GM19239 (cell line): ENCODE data around the gene NT5C2.

Source experiments
- DNase-seq: peaks from one replicate; pipeline ENCODE4 v3.0.0; 2011; ENCODE audit warnings: low spot score; ENCODE audit not compliant: insufficient read length
- FAIRE-seq: peaks from 2 replicates; lab custom pipeline; 2011; peaks lifted over from hg19 to GRCh38; lab: Jason Lieb, UNC

The NT5C2 gene

DNA sequence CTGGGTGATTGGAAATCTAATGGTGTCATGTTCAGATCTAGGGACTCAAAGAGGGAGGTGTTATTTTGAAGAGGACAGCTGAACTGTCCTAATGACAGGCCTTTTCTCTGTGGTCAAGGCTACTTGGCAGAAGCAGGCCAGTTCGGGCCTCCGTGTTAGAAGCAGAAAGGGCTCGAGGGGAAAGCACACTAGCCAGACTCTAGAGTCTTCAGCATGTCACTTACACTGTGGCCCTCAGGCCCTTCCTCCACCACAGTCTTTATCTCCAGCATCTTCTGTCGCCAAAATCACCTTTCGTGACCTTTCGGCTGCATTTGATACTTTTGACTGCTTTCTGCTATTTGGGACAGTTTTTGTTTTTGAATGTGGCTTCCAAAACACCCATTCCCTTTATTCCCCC, 151.7 kb downstream of the NT5C2 start:
- DNase-seq = no peak
- no peak for FAIRE-seq

DNA sequence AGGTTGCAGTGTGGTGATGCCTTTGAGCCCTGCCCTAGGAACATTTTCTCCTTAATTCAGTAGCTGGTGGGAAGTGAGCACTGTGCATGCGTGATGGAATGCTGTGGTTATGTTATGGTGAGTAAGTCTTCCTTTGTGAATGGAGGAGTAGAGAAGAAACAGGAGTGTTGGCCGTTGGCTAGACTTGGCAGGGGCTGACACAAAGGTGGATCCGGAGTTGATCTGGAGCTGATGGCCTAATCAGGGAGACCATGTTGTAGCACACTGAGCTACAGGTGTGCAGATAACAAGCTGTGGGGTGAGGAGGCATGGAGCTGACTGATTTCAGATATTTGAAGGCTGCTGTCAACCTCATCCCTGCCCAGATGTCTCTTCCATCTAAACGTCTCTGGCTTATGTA, 152.7 kb downstream of the NT5C2 start:
- DNase-seq (no peak), FAIRE-seq (no peak)

DNA sequence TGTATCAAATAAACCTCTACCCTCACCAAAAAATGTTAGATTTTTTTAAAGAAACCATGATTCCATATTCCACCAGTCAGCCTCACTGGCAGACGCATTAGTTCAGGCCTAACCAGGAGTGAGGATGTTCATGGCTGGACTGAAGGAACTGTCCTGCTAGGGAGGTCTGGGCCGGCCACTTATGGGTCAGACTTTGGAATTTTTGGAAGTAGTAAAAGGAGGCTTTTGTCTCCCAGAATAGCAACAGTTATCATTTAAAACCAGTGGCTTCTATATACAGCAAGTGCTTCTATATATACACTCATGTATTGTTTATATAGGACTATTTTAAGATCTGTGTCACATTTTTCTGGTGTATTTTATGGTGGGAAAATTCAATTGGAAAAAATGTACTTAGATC, 154.5 kb downstream of the NT5C2 start:
- DNase-seq (no peak), FAIRE-seq (no peak)
